Activated B cell treated with CpG ODN at 0.5 μM for 24 hours (primary cell): Measurements from ENCODE around the gene ZNF577. TPM values are rescaled to one million over a fixed set of nuclear protein-coding genes. Genes with fewer than 3 reads are reported as not detected.

ENCODE experiments used
- ATAC-seq: fragments of 200-7000 bp; cut with Tn5 transposase; one replicate; pipeline ENCODE4 v1.10.0; 2021; ENCODE audit warnings: low read depth, mild to moderate bottlenecking, moderate library complexity
- CTCF ChIA-PET: fragments of 350-600 bp; sonication (Branson Sonifier 250); formaldehyde crosslinking; loops from one replicate; lab custom pipeline; 2021; ENCODE audit warnings: antibody characterized with exemption; lab: Charles Lee
- POLR2A ChIA-PET: fragments of 350-600 bp; sonication (Branson Sonifier 250); formaldehyde crosslinking; loops from one replicate; lab custom pipeline; 2021; ENCODE audit warnings: antibody characterized with exemption; lab: Charles Lee
- DNase-seq: peaks from one replicate; pipeline ENCODE4 v3.0.0; 2022
- H3K27ac Mint-ChIP-seq: one replicate; pipeline ENCODE4 v1.8.0; 2020; ENCODE audit warnings: mixed read lengths
- H3K27me3 Mint-ChIP-seq: one replicate; pipeline ENCODE4 v1.8.0; 2021; ENCODE audit warnings: mixed read lengths
- H3K36me3 Mint-ChIP-seq: one replicate; pipeline ENCODE4 v1.8.0; 2021; ENCODE audit warnings: low read depth, mixed read lengths
- H3K4me1 Mint-ChIP-seq: one replicate; pipeline ENCODE4 v1.8.0; 2021; ENCODE audit warnings: mixed read lengths
- H3K4me3 Mint-ChIP-seq: one replicate; pipeline ENCODE4 v1.8.0; 2020; ENCODE audit warnings: mild to moderate bottlenecking, mixed read lengths
- H3K9me3 Mint-ChIP-seq: one replicate; pipeline ENCODE4 v1.8.0; 2020; ENCODE audit warnings: mixed read lengths
- CTCF ChIP-seq: fragments of 200-600 bp; IDR thresholded peaks from one replicate; pipeline ENCODE4 v1.8.0; 2022; ENCODE audit warnings: antibody characterized with exemption, mild to moderate bottlenecking
- intact Hi-C: fragments of 100-400 bp; cut with micrococcal nuclease; formaldehyde crosslinking; loops from one replicate; pipeline ENCODE4 v1.15.1; 2024
- total RNA-seq: library from RNA; stranded (reverse); gene quantifications from 2 replicates; pipeline ENCODE4 v1.2.3, GENCODE V29; 2022

ZNF577 gene
- total RNA-seq, 1 donor from 2014 or later = 13.9 TPM

- no peaks in the 10 kb centered on the region for H3K27me3 Mint-ChIP-seq
- intact Hi-C loops = no loop called here
- ATAC-seq = no peak
- peaks cover 56% of the 10 kb centered on the region for H3K36me3 Mint-ChIP-seq
- no peak for DNase-seq
- ChIA-PET CTCF (no interaction called here), POLR2A (no interaction called here)
- no peaks in the 10 kb centered on the region for H3K4me1 Mint-ChIP-seq
- H3K9me3 Mint-ChIP-seq = peaks cover 49% of the 10 kb centered on the region
- no peak overlapping the region for H3K27ac Mint-ChIP-seq
- no peak for TF ChIP-seq CTCF
- no peak overlapping the region for H3K4me3 Mint-ChIP-seq
These were observed 25.7 kb downstream of the ZNF577 start for GRCh38 chr19:51861870-51862622.

DNA sequence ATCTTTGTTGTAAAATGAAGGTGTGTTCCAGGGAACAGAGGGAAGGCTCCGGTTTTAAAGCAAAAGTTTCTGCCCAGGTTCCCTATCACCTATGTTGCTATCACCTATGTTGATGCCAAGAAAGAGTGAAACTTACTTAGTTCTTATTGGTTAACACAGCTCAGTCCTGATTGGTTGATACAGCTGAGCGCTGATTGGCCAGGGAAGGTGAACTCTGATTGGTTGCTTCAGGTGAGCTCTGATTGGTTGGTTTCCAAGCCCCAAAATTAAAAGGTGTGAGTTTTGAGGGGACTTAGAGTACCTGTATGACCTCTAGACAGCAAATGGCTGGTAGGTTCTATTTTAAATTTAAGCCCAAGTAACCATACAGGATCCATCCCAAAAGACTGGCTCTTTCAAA is 50.6 kb downstream of the ZNF577 start:
- intact Hi-C loops = no loop called here
- no peak for ATAC-seq
- Mint-ChIP-seq H3K4me1 (no peaks in the 10 kb centered on the region), H3K27me3 (no peaks in the 10 kb centered on the region), H3K9me3 (peaks cover 30% of the 10 kb centered on the region), H3K4me3 (no peak overlapping the region), H3K36me3 (peaks cover 2% of the 10 kb centered on the region), H3K27ac (no peak overlapping the region)
- DNase-seq = no peak
- ChIA-PET CTCF (no interaction called here), POLR2A (no interaction called here)
- no peak for TF ChIP-seq CTCF

DNA sequence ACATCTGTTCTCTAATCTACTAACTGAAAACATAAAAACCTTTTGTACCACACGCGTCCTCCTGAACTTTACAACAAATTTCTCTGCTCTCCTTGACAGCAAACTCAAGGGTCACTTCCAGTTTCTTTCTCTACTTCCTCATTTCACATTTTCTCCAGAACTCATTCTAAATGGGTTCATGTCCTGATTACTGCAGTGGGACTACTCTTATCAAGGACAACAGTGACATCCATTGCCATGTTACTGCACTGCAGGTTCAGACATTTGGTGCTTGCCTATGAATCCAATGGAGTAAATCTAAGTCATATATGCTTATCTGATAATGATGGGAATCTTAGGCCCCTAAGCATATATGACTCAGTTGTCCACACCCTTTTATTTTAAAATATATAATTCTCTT is 57.5 kb downstream of the ZNF577 start:
- no peaks in the 10 kb centered on the region for H3K4me1 Mint-ChIP-seq
- H3K27me3 Mint-ChIP-seq = no peaks in the 10 kb centered on the region
- no peak overlapping the region for H3K4me3 Mint-ChIP-seq
- CTCF ChIA-PET = no interaction called here
- ATAC-seq (no peak), DNase-seq (no peak)
- H3K27ac Mint-ChIP-seq = no peak overlapping the region
- H3K36me3 Mint-ChIP-seq = peaks cover 3% of the 10 kb centered on the region
- intact Hi-C loops = no loop called here
- H3K9me3 Mint-ChIP-seq = peaks cover 51% of the 10 kb centered on the region
- TF ChIP-seq CTCF = no peak
- POLR2A ChIA-PET = no interaction called here

DNA sequence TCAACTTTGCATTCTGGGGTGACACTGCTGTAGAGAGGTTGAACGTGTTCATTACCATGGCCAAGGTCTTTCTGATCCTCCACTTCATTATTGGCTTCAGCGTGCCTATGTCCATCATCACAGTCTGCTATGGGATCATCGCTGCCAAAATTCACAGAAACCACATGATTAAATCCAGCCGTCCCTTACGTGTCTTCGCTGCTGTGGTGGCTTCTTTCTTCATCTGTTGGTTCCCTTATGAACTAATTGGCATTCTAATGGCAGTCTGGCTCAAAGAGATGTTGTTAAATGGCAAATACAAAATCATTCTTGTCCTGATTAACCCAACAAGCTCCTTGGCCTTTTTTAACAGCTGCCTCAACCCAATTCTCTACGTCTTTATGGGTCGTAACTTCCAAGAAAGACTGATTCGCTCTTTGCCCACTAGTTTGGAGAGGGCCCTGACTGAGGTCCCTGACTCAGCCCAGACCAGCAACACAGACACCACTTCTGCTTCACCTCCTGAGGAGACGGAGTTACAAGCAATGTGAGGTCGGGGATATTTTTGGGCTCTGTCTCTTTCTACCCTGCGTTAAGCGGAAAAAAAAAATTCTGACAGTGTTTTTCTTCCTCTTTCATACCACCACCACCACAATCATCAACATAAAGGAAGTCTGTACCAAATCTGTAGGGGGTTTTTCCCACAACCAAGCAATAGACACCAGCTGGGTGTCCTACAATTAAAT is 63.3 kb downstream of the ZNF577 start:
- Mint-ChIP-seq H3K27me3 (no peaks in the 10 kb centered on the region), H3K27ac (no peak overlapping the region), H3K4me3 (no peak overlapping the region), H3K36me3 (peaks cover 3% of the 10 kb centered on the region), H3K4me1 (peaks cover 7% of the 10 kb centered on the region), H3K9me3 (peaks cover 45% of the 10 kb centered on the region)
- ATAC-seq (peak; percentile 21), DNase-seq (no peak)
- TF ChIP-seq CTCF = no peak
- POLR2A ChIA-PET = no interaction called here
- CTCF ChIA-PET = no interaction called here
- intact Hi-C loops = no loop called here

- ATAC-seq (no peak), DNase-seq (no peak)
- TF ChIP-seq CTCF = no peak
- intact Hi-C loops = no loop called here
- POLR2A ChIA-PET = no interaction called here
- Mint-ChIP-seq H3K9me3 (peaks cover 43% of the 10 kb centered on the region), H3K4me1 (peaks cover 7% of the 10 kb centered on the region), H3K27ac (no peak overlapping the region), H3K4me3 (no peak overlapping the region), H3K36me3 (peaks cover 3% of the 10 kb centered on the region), H3K27me3 (no peaks in the 10 kb centered on the region)
- CTCF ChIA-PET = no interaction called here
These were observed 64.8 kb downstream of the ZNF577 start for GRCh38 chr19:51822946-51823345.
